KMS-11 (cell line): ENCODE results near the gene SCUBE1.

Experiments used
- H2AFZ ChIP-seq: fragments of 200-600 bp; sonication (generic); 2 replicates; pipeline ENCODE4 v1.6.1; 2016; ENCODE audit warnings: antibody characterized with exemption, mixed run types, low read depth
- H3K27ac ChIP-seq: fragments of 200-600 bp; sonication (generic); 2 replicates; pipeline ENCODE4 v1.6.1; 2016; ENCODE audit warnings: mild to moderate bottlenecking, mixed run types
- H3K27me3 ChIP-seq: fragments of 200-600 bp; sonication (generic); 2 replicates; pipeline ENCODE4 v1.6.1; 2017; ENCODE audit warnings: mild to moderate bottlenecking, low read depth, mixed run types, moderate library complexity; ENCODE audit not compliant: insufficient read depth
- H3K36me3 ChIP-seq: fragments of 200-600 bp; sonication (generic); 2 replicates; pipeline ENCODE4 v1.6.1; 2017; ENCODE audit warnings: mild to moderate bottlenecking, mixed run types; ENCODE audit not compliant: insufficient read depth
- H3K4me1 ChIP-seq: fragments of 200-600 bp; sonication (generic); 2 replicates; pipeline ENCODE4 v1.6.1; 2016; ENCODE audit warnings: mild to moderate bottlenecking, low read depth, mixed run types; ENCODE audit not compliant: poor library complexity, severe bottlenecking
- H3K4me2 ChIP-seq: fragments of 200-600 bp; sonication (generic); 2 replicates; pipeline ENCODE4 v1.7.0; 2016; ENCODE audit warnings: mild to moderate bottlenecking, mixed run types
- H3K4me3 ChIP-seq: fragments of 200-600 bp; sonication (generic); IDR thresholded peaks from 2 replicates; pipeline ENCODE4 v1.6.1; 2017; ENCODE audit warnings: low read depth, low read length, mixed read lengths; ENCODE audit not compliant: insufficient read depth
- H3K79me2 ChIP-seq: fragments of 200-600 bp; sonication (generic); 2 replicates; pipeline ENCODE4 v1.6.1; 2016; ENCODE audit warnings: low read depth, mixed run types; ENCODE audit not compliant: insufficient read depth
- H3K9ac ChIP-seq: fragments of 200-600 bp; sonication (generic); 2 replicates; pipeline ENCODE4 v1.6.1; 2016; ENCODE audit warnings: mild to moderate bottlenecking, mixed run types
- H4K20me1 ChIP-seq: fragments of 200-600 bp; sonication (generic); 2 replicates; pipeline ENCODE4 v1.6.1; 2016; ENCODE audit warnings: mild to moderate bottlenecking, mixed run types; ENCODE audit not compliant: insufficient read depth
- TF ChIP-seq, protein P1 (sequence below): fragments of 200-600 bp; sonication (generic); conservative IDR thresholded peaks from 2 replicates; pipeline ENCODE4 v1.6.1; 2017; ENCODE audit warnings: low read depth, mild to moderate bottlenecking, antibody characterized with exemption, low read length, moderate library complexity, mixed read lengths

SCUBE1 gene

DNA sequence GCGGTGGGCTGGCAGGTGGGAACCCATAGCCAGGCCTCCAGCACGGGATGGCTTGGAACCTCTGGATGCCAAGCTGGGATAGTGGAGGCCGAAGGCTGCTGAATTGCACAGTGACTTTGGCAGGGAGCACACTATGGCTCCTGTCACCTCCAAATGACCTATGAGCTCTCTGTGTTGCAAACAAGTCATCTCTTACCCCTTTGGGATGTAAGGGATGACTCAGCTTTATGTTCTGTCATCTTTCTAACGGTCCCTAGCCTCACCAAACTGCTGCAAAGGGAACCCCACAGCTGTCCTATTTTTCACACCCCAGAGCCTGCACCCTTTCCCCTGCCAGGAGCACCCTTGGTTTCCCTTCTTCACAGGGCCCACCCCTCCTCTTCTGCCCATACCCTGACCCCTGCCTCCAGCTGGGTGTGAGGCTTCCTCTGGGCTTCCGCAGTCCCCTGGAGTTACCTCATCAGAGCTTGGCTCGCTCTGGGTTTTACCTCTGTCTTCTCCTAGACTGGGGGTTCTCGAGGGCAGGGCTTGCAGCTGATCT lies 2.7 kb upstream of the SCUBE1 start:
- peak overlapping the region; percentile 6; the same call in 1 of the 2 replicates for H2AFZ ChIP-seq
- no peaks in the 10 kb centered on the region for H3K36me3 ChIP-seq
- TF ChIP-seq, protein P1, sequence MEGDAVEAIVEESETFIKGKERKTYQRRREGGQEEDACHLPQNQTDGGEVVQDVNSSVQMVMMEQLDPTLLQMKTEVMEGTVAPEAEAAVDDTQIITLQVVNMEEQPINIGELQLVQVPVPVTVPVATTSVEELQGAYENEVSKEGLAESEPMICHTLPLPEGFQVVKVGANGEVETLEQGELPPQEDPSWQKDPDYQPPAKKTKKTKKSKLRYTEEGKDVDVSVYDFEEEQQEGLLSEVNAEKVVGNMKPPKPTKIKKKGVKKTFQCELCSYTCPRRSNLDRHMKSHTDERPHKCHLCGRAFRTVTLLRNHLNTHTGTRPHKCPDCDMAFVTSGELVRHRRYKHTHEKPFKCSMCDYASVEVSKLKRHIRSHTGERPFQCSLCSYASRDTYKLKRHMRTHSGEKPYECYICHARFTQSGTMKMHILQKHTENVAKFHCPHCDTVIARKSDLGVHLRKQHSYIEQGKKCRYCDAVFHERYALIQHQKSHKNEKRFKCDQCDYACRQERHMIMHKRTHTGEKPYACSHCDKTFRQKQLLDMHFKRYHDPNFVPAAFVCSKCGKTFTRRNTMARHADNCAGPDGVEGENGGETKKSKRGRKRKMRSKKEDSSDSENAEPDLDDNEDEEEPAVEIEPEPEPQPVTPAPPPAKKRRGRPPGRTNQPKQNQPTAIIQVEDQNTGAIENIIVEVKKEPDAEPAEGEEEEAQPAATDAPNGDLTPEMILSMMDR = no peak

DNA sequence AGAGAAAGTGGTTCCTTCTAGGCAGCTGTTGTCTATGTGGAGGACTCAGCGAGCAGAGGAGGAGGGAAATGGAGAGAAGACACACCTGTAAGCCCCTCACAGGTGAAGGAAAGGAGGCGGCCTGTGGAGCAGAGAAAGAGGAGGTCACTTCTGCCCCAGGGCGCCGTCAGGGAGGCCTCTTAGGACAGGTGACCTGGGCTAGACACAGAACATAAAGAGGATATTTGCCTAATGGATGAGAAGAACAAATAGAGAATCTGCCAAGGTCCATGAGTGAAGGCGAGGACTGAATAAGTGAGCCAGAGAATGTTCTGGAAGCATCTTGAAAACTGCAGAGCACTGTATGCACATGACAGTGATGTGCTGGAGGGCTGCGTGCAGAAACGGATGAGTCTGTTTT lies 2.2 kb upstream of the SCUBE1 start:
- Histone ChIP-seq H2AFZ (no peak overlapping the region), H3K4me2 (no peak overlapping the region), H3K9ac (no peak overlapping the region), H3K36me3 (no peaks in the 10 kb centered on the region), H3K79me2 (no peaks in the 10 kb centered on the region), H3K4me3 (no peak overlapping the region), H3K4me1 (peaks cover 4% of the 10 kb centered on the region), H3K27me3 (peaks cover 11% of the 10 kb centered on the region; the same call in 1 of the 2 replicates), H3K27ac (no peak overlapping the region), H4K20me1 (no peaks in the 10 kb centered on the region)
- TF ChIP-seq, protein P1 = no peak

More for the DNA sequence above, 2.7 kb upstream of the SCUBE1 start:
- no peak overlapping the region for H3K4me3 ChIP-seq
- H3K27ac ChIP-seq = no peak overlapping the region
- H3K4me2 ChIP-seq = no peak overlapping the region
- no peaks in the 10 kb centered on the region for H4K20me1 ChIP-seq
- peaks cover 7% of the 10 kb centered on the region; the same call in 1 of the 2 replicates for H3K27me3 ChIP-seq
- peaks cover 4% of the 10 kb centered on the region for H3K4me1 ChIP-seq
- H3K79me2 ChIP-seq = no peaks in the 10 kb centered on the region
- H3K9ac ChIP-seq = no peak overlapping the region

DNA sequence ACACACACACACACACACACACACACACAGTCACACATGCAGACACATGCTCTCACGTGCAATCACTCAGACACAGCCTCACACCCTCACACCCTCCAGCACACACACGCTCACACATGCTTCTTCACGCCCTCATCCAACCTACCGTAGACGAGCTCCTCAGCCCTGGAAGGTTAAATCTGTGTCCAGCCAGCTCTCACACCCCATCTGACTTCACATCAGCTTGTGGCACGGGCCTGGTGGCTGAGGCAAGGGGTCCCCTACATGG lies 1.3 kb upstream of the SCUBE1 start:
- Histone ChIP-seq H3K36me3 (no peaks in the 10 kb centered on the region), H3K9ac (no peak overlapping the region), H3K4me3 (no peak overlapping the region), H3K4me2 (no peak overlapping the region), H4K20me1 (no peaks in the 10 kb centered on the region), H2AFZ (no peak overlapping the region), H3K79me2 (no peaks in the 10 kb centered on the region), H3K27ac (no peak overlapping the region), H3K4me1 (peaks cover 4% of the 10 kb centered on the region), H3K27me3 (peaks cover 15% of the 10 kb centered on the region; the same call in 1 of the 2 replicates)
- TF ChIP-seq, protein P1 = no peak

DNA sequence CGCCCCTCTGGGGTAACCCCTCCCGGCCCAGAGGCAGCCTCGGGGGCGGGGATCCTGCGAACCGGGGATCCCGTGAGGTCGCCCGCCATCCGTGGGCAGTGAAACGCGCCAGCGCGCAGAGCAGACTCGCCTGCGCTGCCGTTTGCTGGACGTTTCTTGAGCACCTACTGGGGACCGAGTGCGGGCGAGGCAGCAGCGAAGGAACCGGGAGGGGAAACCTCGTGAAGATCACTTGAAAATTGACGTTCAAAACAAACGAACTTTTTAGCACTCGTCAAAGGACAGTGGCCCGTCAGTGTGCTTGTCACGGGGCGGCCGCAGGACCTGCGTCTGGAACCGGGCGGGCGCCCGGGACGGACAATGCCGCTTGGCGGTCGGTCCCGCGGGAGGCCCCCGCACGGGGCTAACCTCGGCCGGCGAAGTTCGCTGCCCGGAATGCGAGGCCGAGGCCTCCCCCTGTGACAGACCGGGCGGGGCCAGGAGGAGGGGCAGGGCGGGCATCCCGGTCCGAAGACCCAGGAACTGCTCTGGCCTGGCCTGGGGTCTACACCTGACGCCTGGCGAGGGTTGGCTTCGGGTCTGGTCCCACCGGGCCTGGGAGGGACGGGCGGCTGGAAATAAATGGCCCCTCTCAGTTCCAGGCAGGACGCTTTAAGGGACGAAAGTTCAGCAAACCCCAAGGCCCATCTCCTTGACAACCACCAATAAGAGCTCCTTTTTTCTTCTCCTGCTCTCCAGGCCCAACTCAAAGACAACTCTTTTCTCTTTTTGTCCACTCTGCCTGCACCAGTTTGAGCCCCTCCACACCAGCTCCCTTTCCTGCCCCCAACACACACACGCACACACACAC lies 723 bp upstream of the SCUBE1 start:
- Histone ChIP-seq H3K4me2 (no peak overlapping the region), H2AFZ (no peak overlapping the region), H3K27ac (no peak overlapping the region), H3K4me3 (no peak overlapping the region), H3K9ac (no peak overlapping the region), H3K4me1 (peaks cover 4% of the 10 kb centered on the region), H3K36me3 (no peaks in the 10 kb centered on the region), H3K27me3 (peaks cover 15% of the 10 kb centered on the region; the same call in 1 of the 2 replicates), H3K79me2 (no peaks in the 10 kb centered on the region), H4K20me1 (no peaks in the 10 kb centered on the region)
- TF ChIP-seq, protein P1 = no peak
